Breast epithelium (tissue), 4 donors: ENCODE measurements around the gene SESN2. TPM values are rescaled to one million over a fixed set of nuclear protein-coding genes. Genes with fewer than 3 reads are reported as not detected.

Experiments
- DNase-seq, 2 donors: peaks; one replicate each; pipeline ENCODE4 v3.0.0-alpha.2; 2019; ENCODE audit warnings: low spot score in 2 of 2
- H3K27ac ChIP-seq, 2 donors: fragments of 200-600 bp; sonication (generic) in 1 of 2; one replicate each; pipeline ENCODE4 v1.5.1; 2016 to 2019; ENCODE audit warnings: mild to moderate bottlenecking in 1 of 2
- H3K27me3 ChIP-seq, 2 donors: fragments of 200-600 bp; sonication (generic) in 1 of 2; one replicate each; pipeline versions ENCODE4 v1.5.1 to v1.6.0; 2017 to 2019; ENCODE audit warnings: control low read depth in 1 of 2, mild to moderate bottlenecking in 1 of 2
- H3K36me3 ChIP-seq: fragments of 200-600 bp; one replicate; pipeline ENCODE4 v1.5.1; 2019
- H3K4me1 ChIP-seq, 2 donors: fragments of 200-600 bp; sonication (generic); one replicate each; pipeline ENCODE4 v1.5.1; 2016 to 2019; ENCODE audit warnings: control low read depth in 1 of 2
- H3K4me3 ChIP-seq, 3 donors: fragments of 200-600 bp; sonication (generic); 1 replicate in 2 of 3; 2 replicates in 1 of 3; pipeline ENCODE4 v1.5.1; 2016 to 2019; ENCODE audit warnings: mild to moderate bottlenecking in 3 of 3, moderate library complexity in 2 of 3
- H3K9me3 ChIP-seq, 2 donors: fragments of 200-600 bp; sonication (generic) in 1 of 2; one replicate each; pipeline ENCODE4 v1.5.1; 2016 to 2019; ENCODE audit warnings: control low read depth in 1 of 2
- POLR2A ChIP-seq: fragments of 450-650 bp; IDR thresholded peaks from one replicate; pipeline ENCODE4 v1.6.1; 2016; ENCODE audit warnings: antibody characterized with exemption, mild to moderate bottlenecking, moderate library complexity
- POLR2AphosphoS5 ChIP-seq, 3 donors: sonication (generic); formaldehyde crosslinking; IDR thresholded peaks; one replicate each; pipeline ENCODE4 v1.6.1; 2017; ENCODE audit warnings: antibody characterized with exemption in 3 of 3
- intact Hi-C: fragments of 100-400 bp; cut with DNase I; formaldehyde crosslinking; loops from one replicate; pipeline ENCODE4 v1.15.1; 2023; ENCODE audit warnings: low total_unique reads
- total RNA-seq, 3 donors: library from RNA; depleted of rRNA; stranded (reverse); fragments of >200 nt; gene quantifications; one replicate each; pipeline ENCODE4 v1.1.0, GENCODE V29; 2016
- TF ChIP-seq, protein P1 (sequence below), 3 donors: fragments of 450-650 bp; IDR thresholded peaks; one replicate each; pipeline ENCODE4 v1.5.1; 2016 to 2017; ENCODE audit warnings: antibody characterized with exemption in 3 of 3, mild to moderate bottlenecking in 3 of 3, moderate library complexity in 3 of 3

The SESN2 gene
- total RNA-seq, 3 donors from 2014 or later: 10.0 to 16.0 (median 12.5) TPM

DNA sequence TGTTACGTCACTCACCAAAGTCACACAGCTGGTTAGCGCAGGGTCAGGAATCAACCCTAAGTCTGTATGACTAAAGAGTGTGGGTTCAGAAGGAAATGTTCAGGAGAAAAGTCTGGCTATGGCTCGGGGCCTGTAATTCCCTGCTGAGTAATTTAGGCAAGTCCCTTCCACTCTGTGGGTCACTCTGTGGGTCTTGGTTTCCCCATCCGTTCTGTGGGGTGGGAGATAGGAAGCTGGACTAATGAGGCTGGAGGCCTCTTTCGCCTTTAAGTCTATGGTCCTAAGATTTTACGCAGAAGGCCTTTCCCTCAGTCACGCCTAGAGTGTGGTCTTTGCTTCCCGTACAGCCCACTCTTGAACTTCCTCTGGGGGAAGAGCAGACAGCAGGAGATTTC is 55.2 kb downstream of the SESN2 start:
- no peak overlapping the region for H3K4me3 ChIP-seq
- peak overlapping the region; percentile 57 to 70 for H3K27ac ChIP-seq
- no peak for DNase-seq
- H3K36me3 ChIP-seq: no peaks in the 10 kb centered on the region
- TF ChIP-seq, protein P1, sequence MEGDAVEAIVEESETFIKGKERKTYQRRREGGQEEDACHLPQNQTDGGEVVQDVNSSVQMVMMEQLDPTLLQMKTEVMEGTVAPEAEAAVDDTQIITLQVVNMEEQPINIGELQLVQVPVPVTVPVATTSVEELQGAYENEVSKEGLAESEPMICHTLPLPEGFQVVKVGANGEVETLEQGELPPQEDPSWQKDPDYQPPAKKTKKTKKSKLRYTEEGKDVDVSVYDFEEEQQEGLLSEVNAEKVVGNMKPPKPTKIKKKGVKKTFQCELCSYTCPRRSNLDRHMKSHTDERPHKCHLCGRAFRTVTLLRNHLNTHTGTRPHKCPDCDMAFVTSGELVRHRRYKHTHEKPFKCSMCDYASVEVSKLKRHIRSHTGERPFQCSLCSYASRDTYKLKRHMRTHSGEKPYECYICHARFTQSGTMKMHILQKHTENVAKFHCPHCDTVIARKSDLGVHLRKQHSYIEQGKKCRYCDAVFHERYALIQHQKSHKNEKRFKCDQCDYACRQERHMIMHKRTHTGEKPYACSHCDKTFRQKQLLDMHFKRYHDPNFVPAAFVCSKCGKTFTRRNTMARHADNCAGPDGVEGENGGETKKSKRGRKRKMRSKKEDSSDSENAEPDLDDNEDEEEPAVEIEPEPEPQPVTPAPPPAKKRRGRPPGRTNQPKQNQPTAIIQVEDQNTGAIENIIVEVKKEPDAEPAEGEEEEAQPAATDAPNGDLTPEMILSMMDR (IDR thresholded peaks at IDR 0.05): no peak
- TF ChIP-seq POLR2A (no peak), POLR2AphosphoS5 (IDR thresholded peaks at IDR 0.05) (no peak)
- H3K9me3 ChIP-seq: no peaks in the 10 kb centered on the region
- H3K27me3 ChIP-seq: no peaks in the 10 kb centered on the region
- intact Hi-C loops: no loop called here
- H3K4me1 ChIP-seq: no peaks in the 10 kb centered on the region

DNA sequence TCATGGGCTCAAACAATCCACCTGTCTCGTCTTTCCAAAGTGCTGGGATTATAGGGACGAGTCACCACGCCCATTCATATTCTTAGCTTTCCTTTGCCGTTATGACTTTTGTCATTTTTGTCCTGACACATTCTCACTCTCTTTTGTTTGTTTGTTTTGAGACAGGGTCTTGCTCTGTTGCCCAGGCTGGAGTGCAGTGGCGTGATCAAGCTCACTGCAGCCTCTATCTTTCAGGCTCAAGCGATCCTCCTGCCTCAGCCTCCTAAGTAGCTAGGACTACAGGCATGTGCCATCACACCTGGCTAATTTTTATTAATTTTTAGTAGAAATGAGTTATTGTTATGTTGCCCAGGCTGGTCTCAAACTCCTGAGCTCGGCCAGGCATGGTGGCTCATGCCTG is 57.7 kb downstream of the SESN2 start:
- H3K4me3 ChIP-seq: no peak overlapping the region
- H3K27me3 ChIP-seq: no peaks in the 10 kb centered on the region
- no peak overlapping the region for H3K27ac ChIP-seq
- no peaks in the 10 kb centered on the region for H3K36me3 ChIP-seq
- intact Hi-C loops: no loop called here
- H3K4me1 ChIP-seq: no peaks in the 10 kb centered on the region
- no peaks in the 10 kb centered on the region for H3K9me3 ChIP-seq
- DNase-seq: no peak
- TF ChIP-seq POLR2A (no peak), POLR2AphosphoS5 (IDR thresholded peaks at IDR 0.05) (no peak)
- TF ChIP-seq, protein P1 (IDR thresholded peaks at IDR 0.05): no peak

DNA sequence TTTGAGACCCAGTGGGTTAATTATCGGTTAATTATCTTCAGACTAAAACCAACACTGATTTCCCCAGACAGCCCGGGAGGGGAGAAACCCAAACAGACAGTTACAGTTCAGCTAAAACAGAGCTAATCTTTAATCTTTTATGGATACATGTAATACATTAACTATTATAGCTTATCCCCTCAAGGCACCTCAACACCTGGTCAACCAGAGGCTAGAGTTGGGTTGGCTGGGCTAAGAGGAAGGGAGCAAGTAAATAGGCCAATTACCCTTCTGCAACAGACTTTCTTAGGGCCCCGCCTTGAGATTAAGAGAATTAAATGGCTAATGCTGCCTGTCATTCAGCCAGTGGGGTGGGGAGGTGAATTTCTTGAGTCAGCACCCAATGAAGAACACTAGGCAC is 62.9 kb downstream of the SESN2 start:
- Histone ChIP-seq H3K4me3 (no peak overlapping the region), H3K4me1 (no peaks in the 10 kb centered on the region), H3K27ac (no peak overlapping the region), H3K36me3 (no peaks in the 10 kb centered on the region), H3K9me3 (no peaks in the 10 kb centered on the region), H3K27me3 (no peaks in the 10 kb centered on the region)
- DNase-seq: no peak
- no peak for TF ChIP-seq POLR2A
- TF ChIP-seq, protein P1 (IDR thresholded peaks at IDR 0.05): no peak
- TF ChIP-seq POLR2AphosphoS5 (IDR thresholded peaks at IDR 0.05): no peak
- intact Hi-C loops: no loop called here

DNA sequence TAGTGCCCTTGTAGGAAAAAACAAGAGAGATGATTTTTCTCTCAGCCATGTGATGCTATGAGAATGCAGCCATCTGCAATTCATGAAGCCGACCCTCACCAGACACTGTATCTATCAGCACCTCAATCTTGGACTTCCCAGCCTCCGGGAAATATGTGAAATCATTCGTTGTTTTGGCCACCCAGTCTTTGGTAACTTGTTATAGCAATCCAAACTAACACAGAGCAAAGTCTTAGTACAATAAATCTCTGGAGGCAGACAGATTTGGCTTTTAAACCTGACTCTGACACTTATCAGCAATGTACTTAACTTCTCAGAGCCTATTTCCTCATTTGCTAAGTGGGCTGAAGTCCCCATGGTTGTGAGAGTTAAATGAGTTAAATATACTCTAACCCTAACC is 64.4 kb downstream of the SESN2 start:
- Histone ChIP-seq H3K27me3 (no peaks in the 10 kb centered on the region), H3K4me3 (no peak overlapping the region), H3K27ac (no peak overlapping the region), H3K4me1 (no peaks in the 10 kb centered on the region), H3K9me3 (no peaks in the 10 kb centered on the region), H3K36me3 (no peaks in the 10 kb centered on the region)
- intact Hi-C loops: no loop called here
- TF ChIP-seq POLR2AphosphoS5 (IDR thresholded peaks at IDR 0.05) (no peak), POLR2A (no peak)
- TF ChIP-seq, protein P1 (IDR thresholded peaks at IDR 0.05): no peak
- no peak for DNase-seq

- H3K9me3 ChIP-seq: no peaks in the 10 kb centered on the region
- intact Hi-C loops: no loop called here
These were observed 67.2 kb downstream of the SESN2 start for GRCh38 chr1:28326515-28326914.

More at GRCh38 chr1:28326515-28326914, 67.2 kb downstream of the SESN2 start:
- no peak overlapping the region for H3K4me3 ChIP-seq
- no peaks in the 10 kb centered on the region for H3K4me1 ChIP-seq
- no peak for DNase-seq
- no peak for TF ChIP-seq POLR2AphosphoS5 (IDR thresholded peaks at IDR 0.05)
- no peak for TF ChIP-seq POLR2A
- TF ChIP-seq, protein P1 (IDR thresholded peaks at IDR 0.05): no peak
- H3K36me3 ChIP-seq: no peaks in the 10 kb centered on the region
- H3K27me3 ChIP-seq: no peaks in the 10 kb centered on the region
- no peak overlapping the region for H3K27ac ChIP-seq
